AG09309 (cell line): ENCODE data around the gene CD160.

Experiments used
- DNase-seq: peaks from one replicate; pipeline ENCODE4 v3.0.0-alpha.2; 2010; ENCODE audit warnings: low read depth
- H3K4me3 ChIP-seq: 2 replicates; pipeline ENCODE4 v1.5.1; 2011; ENCODE audit warnings: mild to moderate bottlenecking, low read depth, low read length, moderate library complexity; ENCODE audit not compliant: control insufficient read depth
- CTCF ChIP-seq: IDR thresholded peaks from 2 replicates; pipeline ENCODE4 v1.5.1; 2011; ENCODE audit warnings: mild to moderate bottlenecking, low read depth, low read length, inconsistent platforms; ENCODE audit not compliant: insufficient read depth, control insufficient read depth; ENCODE audit errors: missing control alignments

The CD160 gene

GRCh38 chr1:145782272-145783099, 63.2 kb downstream of the CD160 start:
- no peak for TF ChIP-seq CTCF
- DNase-seq: peak; percentile 73
- H3K4me3 ChIP-seq: no peak overlapping the region

GRCh38 chr1:145784409-145784808, 65.1 kb downstream of the CD160 start:
- H3K4me3 ChIP-seq: no peak overlapping the region
- TF ChIP-seq CTCF: no peak
- DNase-seq: no peak

GRCh38 chr1:145785547-145785946, 66.2 kb downstream of the CD160 start:
- no peak overlapping the region for H3K4me3 ChIP-seq
- TF ChIP-seq CTCF: no peak
- no peak for DNase-seq

GRCh38 chr1:145786271-145786670, 67.0 kb downstream of the CD160 start:
- TF ChIP-seq CTCF: no peak
- DNase-seq: no peak
- no peak overlapping the region for H3K4me3 ChIP-seq

- no peak for TF ChIP-seq CTCF
- DNase-seq: no peak
- H3K4me3 ChIP-seq: no peak overlapping the region
These were observed 69.3 kb downstream of the CD160 start for GRCh38 chr1:145788580-145788979.
